ENCODE measurements around the gene ADAMTS2.

DNA sequence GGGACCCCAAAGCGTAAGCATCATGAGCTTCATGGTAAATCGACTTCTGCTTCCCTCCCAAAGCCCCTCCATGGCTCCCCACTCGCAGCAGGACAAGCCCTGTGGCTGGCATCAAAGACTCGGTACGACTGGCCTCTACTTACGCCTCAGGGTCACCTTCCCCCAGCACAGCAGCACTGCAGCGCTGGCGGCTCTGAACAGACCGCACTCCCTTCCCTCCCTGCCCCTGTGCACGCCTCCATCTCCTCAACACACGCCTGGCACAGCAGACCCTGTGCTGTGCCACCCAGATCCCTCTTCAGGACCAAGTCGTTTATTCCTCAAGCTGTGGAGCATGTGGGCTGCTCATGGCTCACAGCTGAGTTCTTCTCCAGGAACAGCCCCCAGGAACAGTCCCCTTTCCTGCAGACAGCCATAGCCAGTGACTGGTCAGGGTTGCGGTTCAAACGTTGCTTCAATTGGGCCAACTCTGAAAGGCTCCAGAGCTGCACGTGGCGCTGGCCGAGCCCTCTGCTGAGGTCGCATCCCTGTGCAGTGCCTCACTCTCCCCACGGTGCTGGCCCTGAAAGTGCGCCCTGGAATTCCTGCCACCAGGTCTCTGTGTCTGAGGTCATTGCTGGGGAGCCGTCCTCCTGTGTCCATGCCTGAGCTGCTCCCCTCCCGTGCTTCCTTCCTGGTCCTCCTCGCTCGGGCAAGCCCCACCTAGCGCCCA, 197.1 kb downstream of the ADAMTS2 start:
- TF ChIP-seq, protein P1, sequence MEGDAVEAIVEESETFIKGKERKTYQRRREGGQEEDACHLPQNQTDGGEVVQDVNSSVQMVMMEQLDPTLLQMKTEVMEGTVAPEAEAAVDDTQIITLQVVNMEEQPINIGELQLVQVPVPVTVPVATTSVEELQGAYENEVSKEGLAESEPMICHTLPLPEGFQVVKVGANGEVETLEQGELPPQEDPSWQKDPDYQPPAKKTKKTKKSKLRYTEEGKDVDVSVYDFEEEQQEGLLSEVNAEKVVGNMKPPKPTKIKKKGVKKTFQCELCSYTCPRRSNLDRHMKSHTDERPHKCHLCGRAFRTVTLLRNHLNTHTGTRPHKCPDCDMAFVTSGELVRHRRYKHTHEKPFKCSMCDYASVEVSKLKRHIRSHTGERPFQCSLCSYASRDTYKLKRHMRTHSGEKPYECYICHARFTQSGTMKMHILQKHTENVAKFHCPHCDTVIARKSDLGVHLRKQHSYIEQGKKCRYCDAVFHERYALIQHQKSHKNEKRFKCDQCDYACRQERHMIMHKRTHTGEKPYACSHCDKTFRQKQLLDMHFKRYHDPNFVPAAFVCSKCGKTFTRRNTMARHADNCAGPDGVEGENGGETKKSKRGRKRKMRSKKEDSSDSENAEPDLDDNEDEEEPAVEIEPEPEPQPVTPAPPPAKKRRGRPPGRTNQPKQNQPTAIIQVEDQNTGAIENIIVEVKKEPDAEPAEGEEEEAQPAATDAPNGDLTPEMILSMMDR (IDR thresholded peaks at IDR 0.05; ENCODE audit: borderline replicate concordance, extremely low read depth, low read length, poor library complexity, severe bottlenecking), result no peak
- TF ChIP-seq EZH2 (IDR thresholded peaks at IDR 0.05; ENCODE audit: borderline replicate concordance, low read depth, low read length, severe bottlenecking), result no peak

Measured in DND-41 (cell line).